T-helper 1 cell treated with Interleukin-12 subunit alpha and Interleukin-12 subunit beta and Interleukin-4 antibody, amounts not matched to agents 30 μg/mL and 1 μg/mL, for 36 hours (primary cell): ENCODE measurements around the gene TMEM191C.
"Not testable (repeated sequence)": the region's sequence is repeated elsewhere in the genome, so short reads cannot be mapped to it uniquely, and the experiment has no call there.

Experiments
- H3K27ac Mint-ChIP-seq: one replicate; pipeline ENCODE4 v1.8.0; 2021; ENCODE audit warnings: mild to moderate bottlenecking, mixed read lengths
- H3K27me3 Mint-ChIP-seq: one replicate; pipeline ENCODE4 v1.8.0; 2021; ENCODE audit warnings: low read depth, mixed read lengths
- H3K36me3 Mint-ChIP-seq: one replicate; pipeline ENCODE4 v1.8.0; 2021; ENCODE audit warnings: low read depth, mixed read lengths
- H3K4me1 Mint-ChIP-seq: one replicate; pipeline ENCODE4 v1.8.0; 2021; ENCODE audit warnings: low read depth, mixed read lengths
- H3K4me3 Mint-ChIP-seq: one replicate; pipeline ENCODE4 v1.8.0; 2021; ENCODE audit warnings: mild to moderate bottlenecking, moderate library complexity, mixed read lengths
- H3K9me3 Mint-ChIP-seq: one replicate; pipeline ENCODE4 v1.8.0; 2021; ENCODE audit warnings: mixed read lengths

The TMEM191C gene

GRCh38 chr22:21467337-21468193 lies at the start of gene TMEM191C:
Gene TMEM191C (plus strand): TSS chr22:21467387. CDS start chr22:21467460, 73 bp downstream.
- not testable (repeated sequence) for H3K36me3 Mint-ChIP-seq, H3K4me1 Mint-ChIP-seq, H3K9me3 Mint-ChIP-seq, H3K27me3 Mint-ChIP-seq
- Mint-ChIP-seq H3K4me3 (peak within 1 kb of the TSS; percentile 86), H3K27ac (peak within 1 kb of the TSS; percentile 94)

- not testable (repeated sequence) for H3K36me3 Mint-ChIP-seq, H3K27ac Mint-ChIP-seq, H3K9me3 Mint-ChIP-seq, H3K4me1 Mint-ChIP-seq, H3K4me3 Mint-ChIP-seq, H3K27me3 Mint-ChIP-seq
These were observed 49.3 kb upstream of the TMEM191C start for GRCh38 chr22:21417853-21418252.

GRCh38 chr22:21418974-21419638 lies 48.1 kb upstream of the TMEM191C start:
- not testable (repeated sequence) for H3K27ac Mint-ChIP-seq, H3K36me3 Mint-ChIP-seq, H3K4me3 Mint-ChIP-seq, H3K4me1 Mint-ChIP-seq, H3K9me3 Mint-ChIP-seq, H3K27me3 Mint-ChIP-seq

- H3K27me3 Mint-ChIP-seq, H3K9me3 Mint-ChIP-seq, H3K4me3 Mint-ChIP-seq, H3K27ac Mint-ChIP-seq, H3K36me3 Mint-ChIP-seq, H3K4me1 Mint-ChIP-seq: not testable (repeated sequence)
These were observed 46.9 kb upstream of the TMEM191C start for GRCh38 chr22:21420180-21420763.

GRCh38 chr22:21424084-21424709 lies 43.0 kb upstream of the TMEM191C start:
- not testable (repeated sequence) for H3K36me3 Mint-ChIP-seq, H3K4me3 Mint-ChIP-seq, H3K9me3 Mint-ChIP-seq, H3K27ac Mint-ChIP-seq, H3K4me1 Mint-ChIP-seq, H3K27me3 Mint-ChIP-seq

- H3K4me1 Mint-ChIP-seq, H3K4me3 Mint-ChIP-seq, H3K36me3 Mint-ChIP-seq, H3K27ac Mint-ChIP-seq, H3K27me3 Mint-ChIP-seq, H3K9me3 Mint-ChIP-seq: not testable (repeated sequence)
These were observed 32.6 kb upstream of the TMEM191C start for GRCh38 chr22:21434378-21435233.

- H3K4me1 Mint-ChIP-seq, H3K9me3 Mint-ChIP-seq: not testable (repeated sequence)
These were observed 31.0 kb upstream of the TMEM191C start for GRCh38 chr22:21435998-21436810.

GRCh38 chr22:21438013-21438412 lies 29.2 kb upstream of the TMEM191C start:
- not testable (repeated sequence) for H3K27ac Mint-ChIP-seq, H3K9me3 Mint-ChIP-seq, H3K27me3 Mint-ChIP-seq, H3K4me1 Mint-ChIP-seq, H3K4me3 Mint-ChIP-seq, H3K36me3 Mint-ChIP-seq

More at GRCh38 chr22:21435998-21436810, 31.0 kb upstream of the TMEM191C start:
- H3K36me3 Mint-ChIP-seq, H3K4me3 Mint-ChIP-seq, H3K27me3 Mint-ChIP-seq, H3K27ac Mint-ChIP-seq: not testable (repeated sequence)

GRCh38 chr22:21440018-21440636 lies 27.1 kb upstream of the TMEM191C start:
- not testable (repeated sequence) for H3K27ac Mint-ChIP-seq, H3K36me3 Mint-ChIP-seq, H3K9me3 Mint-ChIP-seq, H3K4me3 Mint-ChIP-seq, H3K4me1 Mint-ChIP-seq, H3K27me3 Mint-ChIP-seq

GRCh38 chr22:21440676-21441075 lies 26.5 kb upstream of the TMEM191C start:
- not testable (repeated sequence) for H3K4me1 Mint-ChIP-seq, H3K36me3 Mint-ChIP-seq, H3K9me3 Mint-ChIP-seq, H3K27ac Mint-ChIP-seq, H3K27me3 Mint-ChIP-seq, H3K4me3 Mint-ChIP-seq

- not testable (repeated sequence) for H3K4me3 Mint-ChIP-seq, H3K9me3 Mint-ChIP-seq, H3K27ac Mint-ChIP-seq, H3K4me1 Mint-ChIP-seq, H3K27me3 Mint-ChIP-seq, H3K36me3 Mint-ChIP-seq
These were observed 26.0 kb upstream of the TMEM191C start for GRCh38 chr22:21441170-21441569.

- not testable (repeated sequence) for H3K4me1 Mint-ChIP-seq, H3K27ac Mint-ChIP-seq, H3K27me3 Mint-ChIP-seq, H3K4me3 Mint-ChIP-seq, H3K9me3 Mint-ChIP-seq, H3K36me3 Mint-ChIP-seq
These were observed 25.1 kb upstream of the TMEM191C start for GRCh38 chr22:21442123-21442522.

GRCh38 chr22:21442646-21443045 lies 24.5 kb upstream of the TMEM191C start:
- H3K36me3 Mint-ChIP-seq, H3K4me3 Mint-ChIP-seq, H3K27me3 Mint-ChIP-seq, H3K9me3 Mint-ChIP-seq, H3K27ac Mint-ChIP-seq, H3K4me1 Mint-ChIP-seq: not testable (repeated sequence)
